ENCODE measurements around the gene KLK1.
A peak's percentile ranks its signal among the peaks of the same experiment; 100 is the strongest.
"Not testable (repeated sequence)": the region's sequence is repeated elsewhere in the genome, so short reads cannot be mapped to it uniquely, and the experiment has no call there.

KLK1 gene

DNA sequence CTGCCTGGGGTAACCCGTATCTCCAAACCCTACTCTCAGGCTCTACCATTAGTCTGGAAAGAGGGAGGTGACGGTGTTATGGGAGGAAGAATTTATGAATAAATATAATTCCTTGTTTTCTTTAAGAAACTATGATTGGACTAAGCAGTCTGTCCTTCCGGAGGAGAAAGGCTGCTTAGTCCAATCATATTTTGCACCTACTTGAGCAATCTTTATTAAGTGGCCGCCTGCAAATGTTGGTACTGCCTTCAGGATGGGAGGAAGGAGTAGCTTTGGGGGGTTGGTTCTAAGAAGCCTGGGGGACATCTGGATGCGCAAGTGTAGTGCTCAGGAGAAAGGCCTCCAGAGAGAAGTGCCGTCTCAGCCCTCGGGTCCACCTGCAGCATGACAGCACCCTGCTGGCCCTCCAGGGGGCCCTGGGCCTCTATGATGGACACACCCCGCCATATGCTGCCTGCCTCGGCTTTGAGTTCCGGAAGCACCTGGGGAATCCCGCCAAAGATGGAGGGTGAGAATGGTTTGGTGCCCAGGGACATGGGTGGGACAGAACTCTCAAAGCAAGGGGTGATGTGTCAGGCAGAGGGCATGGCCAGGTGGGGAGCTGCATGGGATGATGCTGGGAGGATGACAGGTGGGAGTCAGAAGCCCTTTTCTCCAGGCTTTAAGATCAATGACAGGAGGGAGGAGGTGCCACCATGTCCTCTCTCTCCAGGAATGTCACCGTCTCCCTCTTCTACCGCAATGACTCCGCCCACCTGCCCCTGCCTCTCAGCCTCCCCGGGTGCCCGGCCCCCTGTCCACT, 29.3 kb downstream of the KLK1 start:
- DNase-seq, result no peak

DNA sequence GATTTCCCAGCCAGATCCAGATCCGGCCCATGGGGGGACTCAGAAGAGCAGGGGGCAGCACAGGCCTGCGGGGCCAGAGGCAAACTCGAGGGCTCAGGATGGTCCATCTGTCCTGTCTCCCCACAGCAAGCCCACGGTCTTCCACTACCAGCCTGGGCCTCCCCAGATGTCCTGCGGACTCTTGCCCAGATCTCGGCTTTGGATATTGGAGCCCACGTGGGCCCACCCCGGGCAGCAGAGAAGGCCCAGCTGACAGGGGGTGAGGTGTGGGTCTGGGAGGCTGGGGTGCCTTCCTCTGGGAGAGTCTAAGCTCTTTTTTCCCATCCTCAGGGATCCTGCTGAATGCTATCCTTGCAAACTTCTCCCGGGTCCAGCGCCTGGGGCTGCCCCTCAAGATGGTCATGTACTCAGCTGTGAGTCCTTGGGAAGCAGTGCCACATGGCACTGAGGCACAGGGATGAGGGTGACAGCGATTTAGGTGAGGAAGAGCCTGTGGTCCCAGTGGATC, 30.0 kb downstream of the KLK1 start:
- no peak for DNase-seq

DNA sequence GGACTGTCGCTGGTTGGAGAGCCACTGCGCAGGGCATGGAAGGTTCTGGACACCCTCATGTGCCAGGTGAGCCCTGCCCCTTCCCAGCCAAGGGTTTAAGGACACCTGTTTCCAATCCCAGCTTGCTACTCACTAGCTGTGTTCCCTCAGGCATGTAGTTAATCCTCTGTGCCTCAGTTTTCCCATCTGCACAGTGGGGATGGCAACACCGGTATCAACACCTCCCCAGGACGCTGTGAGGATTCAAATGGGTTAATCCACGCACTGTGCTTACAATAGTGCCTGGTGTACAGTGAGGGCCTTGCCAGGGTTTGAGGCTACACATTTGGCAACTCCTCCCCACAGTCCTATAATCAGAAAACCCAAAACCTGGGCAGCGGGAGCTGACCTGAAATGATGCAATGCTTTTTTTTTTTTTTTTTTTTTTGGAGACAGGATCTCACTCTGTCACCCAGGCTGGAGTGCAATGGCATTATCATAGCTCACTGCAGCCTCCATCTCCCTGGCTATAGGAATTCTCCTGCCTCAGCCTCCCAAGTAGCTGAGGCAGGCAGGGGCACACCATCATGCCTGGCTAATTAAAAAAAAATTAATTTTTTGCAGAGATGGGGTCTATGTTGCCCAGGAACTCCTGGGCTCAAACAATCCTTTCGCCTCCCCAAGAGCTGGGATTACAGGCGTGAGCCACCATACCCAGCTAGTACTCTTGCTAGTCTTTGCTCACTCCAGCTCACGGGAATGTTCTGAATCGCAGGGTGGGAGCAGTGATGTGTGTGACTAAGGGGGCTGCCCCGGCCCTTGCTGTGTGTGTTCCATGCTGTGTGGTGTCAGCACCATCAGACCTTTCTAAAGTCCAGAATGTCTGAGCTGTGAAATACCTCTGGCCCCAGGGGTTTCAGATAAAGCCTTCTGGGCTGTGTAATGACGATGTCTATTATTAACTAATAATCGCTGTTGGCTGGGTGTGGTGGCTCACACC, 31.0 kb downstream of the KLK1 start:
- DNase-seq, result no peak

DNA sequence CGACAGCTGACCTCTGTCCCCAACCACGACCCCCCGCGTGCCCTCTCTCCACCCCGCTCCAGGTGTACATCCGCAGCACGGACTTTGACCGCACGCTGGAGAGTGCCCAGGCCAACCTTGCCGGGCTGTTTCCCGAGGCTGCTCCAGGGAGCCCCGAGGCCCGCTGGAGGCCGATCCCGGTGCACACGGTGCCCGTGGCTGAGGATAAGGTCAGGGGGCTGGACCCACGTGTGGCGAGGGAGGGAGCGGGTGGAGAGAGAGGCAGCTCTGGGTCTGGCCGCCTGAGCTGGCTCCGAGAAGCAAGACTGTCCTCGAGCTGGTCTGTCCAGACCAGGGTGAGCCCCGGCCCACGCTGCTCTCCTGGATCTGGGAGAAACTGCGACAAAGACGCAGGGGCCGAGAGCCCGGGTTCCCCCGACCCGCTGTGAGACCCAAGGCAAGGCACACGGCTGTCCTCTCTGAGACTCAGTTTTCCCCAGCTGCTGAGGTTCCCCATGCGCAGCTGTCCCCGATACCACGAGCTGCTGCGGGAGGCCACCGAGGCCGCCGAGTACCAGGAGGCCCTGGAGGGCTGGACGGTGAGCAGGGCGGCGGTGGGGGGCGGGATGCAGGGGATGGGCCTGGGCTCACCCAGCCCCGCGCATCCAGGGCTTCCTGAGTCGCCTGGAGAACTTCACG, 31.9 kb downstream of the KLK1 start:
- no peak for DNase-seq

DNA sequence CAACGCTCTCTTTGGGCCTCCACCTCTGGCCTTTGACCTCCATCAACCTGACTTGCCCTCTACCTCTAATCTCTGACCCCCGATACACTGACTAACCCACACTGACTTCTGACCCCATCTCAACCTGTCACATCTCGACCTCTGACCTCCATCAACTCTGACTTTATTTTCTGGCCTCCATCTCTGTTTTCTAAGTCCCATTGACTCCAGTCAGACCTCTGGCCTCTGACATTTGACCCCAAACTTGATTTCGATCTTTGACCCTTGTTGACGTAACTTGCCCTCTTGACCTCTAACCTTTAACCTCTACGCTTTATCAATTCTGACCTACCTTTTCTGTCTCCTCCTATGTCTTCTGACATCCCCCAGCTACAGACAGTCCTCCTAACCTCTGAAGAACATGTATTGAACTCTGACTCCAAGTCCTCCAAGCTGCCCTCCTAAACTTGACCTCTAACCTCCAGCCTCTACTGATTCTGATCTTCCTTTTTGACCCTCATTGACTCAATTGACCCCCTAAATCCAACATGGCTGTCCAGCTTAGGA, 32.6 kb downstream of the KLK1 start:
- no peak for DNase-seq

DNA sequence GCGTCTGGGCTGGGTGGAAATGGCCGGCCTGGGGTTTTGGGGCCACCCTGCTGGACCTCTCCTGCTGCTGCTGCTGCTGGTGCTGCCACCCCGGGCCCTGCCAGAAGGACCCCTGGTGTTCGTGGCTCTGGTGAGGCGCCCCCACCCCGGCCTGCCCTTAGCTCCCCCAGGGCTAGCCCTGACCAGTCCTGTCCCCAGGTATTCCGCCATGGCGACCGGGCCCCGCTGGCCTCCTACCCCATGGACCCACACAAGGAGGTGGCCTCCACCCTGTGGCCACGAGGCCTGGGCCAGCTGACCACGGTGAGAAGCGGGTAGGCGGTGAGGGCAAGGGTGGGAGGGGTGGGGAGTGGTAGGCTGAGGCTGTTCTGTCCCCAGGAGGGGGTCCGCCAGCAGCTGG, 33.2 kb downstream of the KLK1 start, which contains the start of gene ACP4:
TSS of gene ACP4 (plus strand) at position 20 of the 400 bp plus-strand sequence. CDS start at position 20, 0 bp downstream.
- DNase-seq, result no peak

DNA sequence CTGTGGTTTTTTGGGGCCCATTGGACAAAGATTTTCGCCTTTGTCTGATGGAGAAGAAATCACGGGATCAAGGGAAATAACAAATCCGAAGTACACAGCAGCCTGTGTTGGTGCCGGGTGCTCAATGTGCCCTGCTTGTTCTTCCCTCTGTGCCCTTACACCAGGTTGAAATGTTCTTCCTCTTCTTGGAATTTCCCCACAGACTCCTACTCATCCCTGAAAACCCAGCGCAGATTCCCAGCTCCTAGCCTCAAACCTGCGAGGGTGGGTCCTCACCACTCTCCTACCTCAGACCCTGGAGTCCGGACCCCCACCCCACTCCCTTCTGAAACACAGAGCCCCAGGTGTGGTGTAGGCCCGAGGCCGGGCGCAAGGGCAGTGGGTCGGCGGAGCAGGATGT, 38.3 kb downstream of the KLK1 start:
- no peak for DNase-seq

DNA sequence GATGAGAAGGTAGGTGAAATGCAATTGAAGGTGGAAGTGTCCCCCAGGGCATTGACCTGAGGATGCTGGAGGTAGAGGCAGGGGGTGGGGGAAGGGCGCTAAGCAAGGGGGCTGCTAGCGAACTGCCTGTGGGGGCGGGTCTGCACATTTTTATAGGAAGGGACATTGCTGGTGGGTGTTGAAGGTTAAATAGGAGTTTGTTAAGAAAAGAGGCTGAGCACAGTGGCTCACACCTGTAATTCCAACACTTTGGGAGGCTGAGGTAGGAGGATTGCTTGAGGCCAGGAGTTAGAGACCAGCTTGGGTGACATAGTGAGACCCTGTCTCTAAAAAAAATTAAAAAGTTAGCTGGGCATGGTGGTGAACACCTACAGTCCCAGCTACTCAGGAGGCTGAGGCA, 38.9 kb downstream of the KLK1 start:
- no peak for DNase-seq

DNA sequence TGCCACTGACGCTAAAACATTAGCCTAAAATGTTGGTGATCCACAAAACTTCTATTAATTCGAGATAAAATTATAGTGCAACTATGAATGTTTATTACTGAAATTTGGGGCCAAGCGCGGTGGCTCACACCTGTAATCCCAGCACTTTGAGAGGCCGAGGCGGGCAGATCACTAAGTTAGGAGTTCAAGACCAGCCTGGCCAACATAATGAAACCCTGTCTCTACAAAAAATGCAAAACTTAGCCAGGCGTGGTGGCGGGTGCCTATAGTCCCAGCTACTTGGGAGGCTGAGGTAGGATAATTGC, 39.8 kb downstream of the KLK1 start:
- DNase-seq, result not testable (repeated sequence)

DNA sequence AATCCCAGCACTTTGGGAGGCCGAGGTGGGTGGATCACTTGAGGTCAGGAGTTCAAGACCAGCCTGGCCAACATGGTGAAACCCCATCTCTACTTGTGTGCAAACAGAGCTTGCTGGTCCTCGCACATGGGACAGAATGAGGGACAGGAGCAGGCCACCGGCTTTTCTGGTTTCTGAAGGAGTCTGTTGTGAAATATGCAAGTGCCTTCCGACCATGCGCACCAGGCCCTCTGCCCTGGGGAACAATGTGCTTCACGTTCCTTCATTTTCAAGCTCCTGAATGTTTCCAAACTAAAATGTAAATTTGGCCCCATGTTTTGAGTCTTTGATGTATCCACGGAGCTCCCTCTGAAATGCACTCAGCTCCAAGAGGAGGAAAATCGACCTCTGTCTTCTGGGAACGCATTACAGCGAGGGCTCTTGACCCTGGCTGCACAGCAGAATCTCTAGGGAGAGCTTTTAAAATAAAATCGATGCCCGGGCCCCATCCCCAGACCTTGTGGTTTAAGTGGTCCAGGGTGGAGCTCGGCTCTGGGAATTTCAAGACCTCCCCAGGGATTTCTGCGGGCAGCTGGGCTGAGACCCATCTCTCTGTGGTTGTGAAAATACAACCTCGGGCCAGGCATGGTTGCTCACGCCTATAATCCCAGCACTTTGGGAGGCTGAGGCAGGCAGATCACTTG, 42.7 kb downstream of the KLK1 start:
- no peak for DNase-seq

DNA sequence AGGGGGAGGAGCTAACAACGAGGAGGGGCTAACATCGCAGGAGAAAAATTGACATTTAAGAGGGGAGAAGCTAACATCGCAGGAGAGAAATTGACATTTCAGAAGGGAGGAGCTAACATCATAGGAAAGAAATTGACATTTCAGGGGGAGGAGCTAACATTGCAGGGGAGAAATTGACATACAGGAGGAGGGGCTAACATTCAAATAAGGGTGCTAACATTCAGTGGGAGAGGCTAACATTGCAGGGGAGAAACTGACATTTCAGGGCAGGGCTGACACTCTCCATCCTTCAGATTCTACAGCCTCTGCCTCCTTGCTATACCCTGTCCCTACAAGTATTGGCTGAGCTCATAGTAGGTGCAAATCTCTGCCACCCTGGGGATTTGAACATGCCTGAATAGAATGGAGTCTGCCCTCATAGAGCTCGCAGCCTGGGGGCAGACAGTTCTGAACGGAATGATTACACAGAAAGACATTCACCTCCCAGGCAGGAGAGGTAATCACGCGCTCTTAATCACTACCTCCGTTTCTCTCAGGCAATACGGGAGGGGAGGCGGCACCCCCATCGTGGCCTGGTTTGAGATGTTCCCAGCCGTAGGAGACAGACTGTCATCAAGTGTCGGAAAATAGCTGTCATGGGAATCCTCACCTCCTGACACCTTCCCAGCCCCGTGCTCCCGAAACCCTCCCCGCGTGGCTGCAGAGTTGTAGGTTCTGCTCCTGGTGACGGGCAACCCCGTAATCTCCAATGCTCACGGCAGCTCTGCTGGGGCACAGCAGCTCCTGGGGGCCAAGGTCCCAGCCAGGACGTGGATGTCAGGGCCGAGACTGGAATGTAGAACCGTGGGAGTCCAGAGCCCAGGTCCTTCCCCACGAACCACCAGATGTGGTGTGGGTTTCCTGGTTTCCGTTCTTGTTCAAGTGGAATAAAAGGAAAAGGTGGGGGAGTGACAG, 43.8 kb downstream of the KLK1 start:
- DNase-seq, result peak in 32 of 56 donors; percentile 2 to 79 (median 47)

DNA sequence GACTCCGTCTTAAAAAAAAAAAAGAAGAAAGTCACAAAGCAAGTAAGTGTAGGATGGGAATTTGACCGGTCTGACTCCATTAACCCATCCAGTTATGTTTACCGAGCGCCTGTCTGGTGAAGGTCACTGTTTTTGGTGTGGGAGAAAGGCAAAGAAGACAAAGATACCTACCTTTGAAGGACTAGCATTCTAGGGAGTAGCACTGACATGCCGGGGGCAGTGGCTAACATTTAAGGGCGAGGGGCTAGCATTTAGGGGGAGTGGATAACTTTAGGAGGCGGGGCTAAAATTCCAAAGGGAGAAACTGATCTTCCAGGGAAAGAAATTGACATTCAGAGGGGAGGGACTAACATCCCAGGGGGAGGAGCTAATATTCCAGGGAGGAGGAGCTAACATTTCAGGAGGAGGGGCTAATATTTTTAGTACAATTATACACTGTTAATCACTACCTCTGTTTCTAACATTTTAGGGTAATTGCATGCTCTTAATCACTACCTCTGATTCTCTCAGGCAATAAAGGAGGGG, 44.6 kb downstream of the KLK1 start:
- DNase-seq, result no peak

DNA sequence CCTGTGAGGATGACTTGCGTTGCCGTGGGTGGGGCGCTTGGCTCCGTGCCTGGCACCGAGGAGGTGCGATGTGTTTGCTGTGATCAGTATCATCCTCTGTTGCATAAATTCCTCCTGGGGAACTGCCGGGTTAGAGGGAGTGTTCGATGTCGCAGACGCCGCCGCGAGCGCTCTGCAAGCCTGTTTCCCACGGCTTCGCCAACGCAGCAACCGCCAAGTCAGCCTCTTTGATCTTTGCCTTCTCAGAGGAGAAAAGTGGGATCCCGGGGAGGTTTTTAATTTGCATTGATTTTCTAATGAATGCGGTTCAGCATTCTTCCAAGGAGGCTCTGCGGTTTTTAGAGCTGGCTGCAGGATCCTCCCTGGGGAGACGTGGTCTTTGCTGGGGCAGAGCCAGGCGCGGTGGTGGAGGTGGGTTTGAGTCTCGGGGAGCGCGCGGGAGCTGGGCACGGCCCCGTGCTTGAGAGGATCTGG, 45.7 kb downstream of the KLK1 start:
- peak in 35 of 56 donors; percentile 8 to 84 (median 49) for DNase-seq

DNA sequence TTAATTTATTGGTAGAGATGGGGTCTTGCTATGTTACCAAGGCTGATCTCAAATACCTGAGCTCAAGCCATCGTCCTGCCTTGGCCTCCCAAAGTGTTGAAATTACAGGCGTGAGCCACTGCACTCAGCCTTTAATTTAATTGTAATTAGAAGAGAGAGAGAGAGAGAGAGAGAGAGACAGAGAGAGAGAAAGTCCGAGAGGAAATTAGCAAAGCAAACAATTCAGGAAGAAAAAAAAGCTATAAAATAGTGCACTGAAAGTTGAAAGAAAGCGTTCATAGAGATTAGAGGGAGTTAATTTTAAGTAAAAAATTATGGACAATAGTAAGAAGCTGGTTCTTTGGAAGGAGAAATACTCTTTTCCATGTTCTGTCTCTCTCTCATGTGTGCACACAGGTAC, 46.3 kb downstream of the KLK1 start:
- DNase-seq, result no peak

DNA sequence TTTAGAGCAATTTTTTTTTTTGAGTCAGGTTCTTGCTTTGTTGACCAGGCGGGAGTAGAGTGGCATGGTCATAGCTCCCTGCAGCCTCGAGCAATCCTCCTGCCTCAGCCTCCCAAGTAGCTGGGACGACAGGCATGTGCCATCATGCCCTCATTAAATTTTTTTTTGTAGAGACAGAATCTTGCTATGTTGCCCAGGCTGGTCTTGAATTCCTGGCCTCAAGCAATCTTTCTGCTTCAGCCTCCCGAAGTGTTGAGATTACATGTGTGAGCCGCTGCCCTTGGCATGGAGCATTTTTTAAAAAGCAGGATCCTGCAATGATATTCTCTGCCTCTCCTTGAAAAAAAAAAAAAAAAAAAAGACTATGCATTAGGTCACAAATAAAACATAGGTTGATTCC, 47.5 kb downstream of the KLK1 start:
- DNase-seq, result no peak

DNA sequence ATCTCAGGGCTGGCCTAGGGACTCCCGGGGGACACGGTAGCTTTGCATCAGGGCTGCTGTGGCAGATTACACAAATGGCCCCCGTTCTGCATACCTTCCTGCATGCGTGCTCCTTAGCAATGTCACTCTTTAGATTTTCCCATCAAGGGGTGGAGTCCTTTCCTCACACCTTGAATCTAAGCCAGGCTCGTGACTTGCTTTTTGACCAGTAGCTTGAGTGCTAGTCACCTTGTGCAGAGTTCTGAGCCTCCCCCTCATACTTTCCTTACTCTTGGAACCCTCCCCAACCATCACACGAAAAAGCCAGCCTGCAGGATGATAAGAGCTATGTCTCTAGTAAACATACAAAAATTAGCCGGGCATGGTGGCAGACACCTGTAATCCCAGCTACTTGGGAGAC, 50.1 kb downstream of the KLK1 start:
- DNase-seq, result not testable (repeated sequence)

DNA sequence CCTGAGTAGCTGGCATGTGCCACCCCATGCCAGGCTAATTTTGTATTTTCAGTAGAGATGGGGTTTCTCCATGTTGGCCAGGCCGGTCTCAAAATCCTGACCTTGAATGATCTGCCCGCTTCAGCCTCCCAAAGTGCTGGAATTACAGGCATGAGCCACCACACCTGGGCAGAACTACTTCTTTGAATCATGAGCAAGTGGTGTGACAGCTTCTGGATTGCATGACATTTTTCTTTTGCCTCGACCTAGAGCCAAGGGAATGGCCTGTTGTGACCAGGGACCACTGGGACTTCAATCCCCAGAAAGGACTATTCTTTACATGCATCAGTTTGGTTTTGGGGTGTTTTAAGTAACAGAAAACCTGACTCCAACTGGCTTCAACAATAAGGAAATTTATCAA, 50.7 kb downstream of the KLK1 start:
- not testable (repeated sequence) for DNase-seq

DNA sequence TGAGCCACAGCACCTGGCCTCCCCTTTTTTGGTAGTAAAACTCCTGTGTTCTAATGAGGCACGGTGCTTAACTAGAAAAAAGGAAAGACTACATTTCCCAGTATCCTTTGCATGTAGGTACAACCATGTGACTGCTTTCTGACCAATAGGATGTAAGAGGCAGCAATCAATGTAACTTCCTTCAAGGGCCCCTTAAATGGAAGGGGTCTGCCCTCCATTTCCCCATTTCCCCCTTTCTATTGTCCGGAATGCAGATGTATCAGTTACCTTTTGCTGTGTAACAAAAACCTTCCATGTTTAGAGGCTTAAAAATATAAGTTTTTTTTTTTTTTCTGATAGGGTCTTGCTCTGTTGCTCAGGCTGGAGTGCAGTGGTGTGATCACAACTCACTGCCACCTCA, 51.1 kb downstream of the KLK1 start:
- DNase-seq, result no peak

DNA sequence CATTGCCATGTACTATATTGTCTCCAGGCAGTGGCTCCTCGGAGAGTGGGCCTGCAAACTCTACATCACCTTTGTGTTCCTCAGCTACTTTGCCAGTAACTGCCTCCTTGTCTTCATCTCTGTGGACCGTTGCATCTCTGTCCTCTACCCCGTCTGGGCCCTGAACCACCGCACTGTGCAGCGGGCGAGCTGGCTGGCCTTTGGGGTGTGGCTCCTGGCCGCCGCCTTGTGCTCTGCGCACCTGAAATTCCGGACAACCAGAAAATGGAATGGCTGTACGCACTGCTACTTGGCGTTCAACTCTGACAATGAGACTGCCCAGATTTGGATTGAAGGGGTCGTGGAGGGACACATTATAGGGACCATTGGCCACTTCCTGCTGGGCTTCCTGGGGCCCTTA, 52.7 kb downstream of the KLK1 start:
- no peak for DNase-seq
